DND-41 (cell line): ENCODE results near the gene PGA3.
"Not testable (repeated sequence)": the region's sequence is repeated elsewhere in the genome, so short reads cannot be mapped to it uniquely, and the experiment has no call there.

ENCODE experiments used
- ATAC-seq: fragments of 200-7000 bp; cut with Tn5 transposase; 3 replicates; pipeline ENCODE4 v1.9.1; 2021; ENCODE audit warnings: low read depth; ENCODE audit not compliant: insufficient read depth
- DNase-seq: peaks from one replicate; pipeline ENCODE4 v3.0.0-alpha.2; 2020
- H2AFZ ChIP-seq: 2 replicates; pipeline ENCODE4 v1.6.0; 2012; ENCODE audit warnings: low read depth, low read length
- H3K27ac ChIP-seq: 2 replicates; pipeline ENCODE4 v1.5.1; 2012; ENCODE audit warnings: low read length, inconsistent platforms
- H3K27me3 ChIP-seq: fragments of 200-600 bp; sonication (generic); 2 replicates; pipeline ENCODE4 v1.6.0; 2012; ENCODE audit warnings: low read length, mild to moderate bottlenecking, inconsistent platforms; ENCODE audit not compliant: insufficient read depth, poor library complexity
- H3K36me3 ChIP-seq: 2 replicates; pipeline ENCODE4 v1.5.1; 2012; ENCODE audit warnings: low read length, inconsistent platforms; ENCODE audit not compliant: insufficient read depth
- H3K4me1 ChIP-seq: 2 replicates; pipeline ENCODE4 v1.5.1; 2012; ENCODE audit warnings: mild to moderate bottlenecking, low read length; ENCODE audit not compliant: insufficient read depth
- H3K4me2 ChIP-seq: 2 replicates; pipeline ENCODE4 v1.6.0; 2012; ENCODE audit warnings: mild to moderate bottlenecking, moderate library complexity, low read length, inconsistent platforms; ENCODE audit not compliant: insufficient read depth
- H3K4me3 ChIP-seq, 2 experiments: fragments of 200-600 bp in 1 of 2; shearing (Covaris generic) in 1 of 2; 2 replicates each; pipeline ENCODE4 v1.5.1; 2012 to 2016; ENCODE audit warnings: inconsistent platforms in 2 of 2, low read length in 2 of 2, mild to moderate bottlenecking in 2 of 2, low read depth in 1 of 2, moderate library complexity in 1 of 2
- H3K79me2 ChIP-seq: 2 replicates; pipeline ENCODE4 v1.6.0; 2012; ENCODE audit warnings: low read length, inconsistent platforms; ENCODE audit not compliant: insufficient read depth
- H3K9ac ChIP-seq: 2 replicates; pipeline ENCODE4 v1.6.0; 2012; ENCODE audit warnings: low read depth, mild to moderate bottlenecking, inconsistent platforms, low read length, moderate library complexity
- H3K9me3 ChIP-seq: 2 replicates; pipeline ENCODE4 v1.5.1; 2012; ENCODE audit warnings: low read length, moderate library complexity, mild to moderate bottlenecking, inconsistent platforms; ENCODE audit not compliant: insufficient read depth, severe bottlenecking
- H4K20me1 ChIP-seq: 2 replicates; pipeline ENCODE4 v1.6.0; 2012; ENCODE audit warnings: low read length; ENCODE audit not compliant: insufficient read depth

Gene PGA3

GRCh38 chr11:61229458-61229857 lies 26.1 kb downstream of the PGA3 start:
- H3K9me3 ChIP-seq, H3K36me3 ChIP-seq, H3K4me2 ChIP-seq, H2AFZ ChIP-seq, H4K20me1 ChIP-seq, H3K27ac ChIP-seq, H3K4me1 ChIP-seq, H3K4me3 ChIP-seq, H3K27me3 ChIP-seq, ATAC-seq, H3K79me2 ChIP-seq, H3K9ac ChIP-seq, DNase-seq: not testable (repeated sequence)

- ATAC-seq, H3K9me3 ChIP-seq, DNase-seq, H3K27me3 ChIP-seq, H4K20me1 ChIP-seq, H3K27ac ChIP-seq, H3K36me3 ChIP-seq, H3K4me2 ChIP-seq, H3K9ac ChIP-seq, H3K79me2 ChIP-seq, H2AFZ ChIP-seq, H3K4me3 ChIP-seq, H3K4me1 ChIP-seq: not testable (repeated sequence)
Observed at GRCh38 chr11:61231033-61231432, 27.7 kb downstream of the PGA3 start.

GRCh38 chr11:61231585-61231984 lies 28.3 kb downstream of the PGA3 start:
- H3K4me2 ChIP-seq, H3K4me3 ChIP-seq, H3K79me2 ChIP-seq, H2AFZ ChIP-seq, DNase-seq, H3K9me3 ChIP-seq, H4K20me1 ChIP-seq, H3K9ac ChIP-seq, ATAC-seq, H3K27ac ChIP-seq, H3K4me1 ChIP-seq, H3K27me3 ChIP-seq, H3K36me3 ChIP-seq: not testable (repeated sequence)

- H3K4me3 ChIP-seq, DNase-seq, H3K9ac ChIP-seq, H3K27me3 ChIP-seq, H3K36me3 ChIP-seq, H3K27ac ChIP-seq, H2AFZ ChIP-seq, H3K4me1 ChIP-seq, ATAC-seq, H3K9me3 ChIP-seq, H4K20me1 ChIP-seq, H3K4me2 ChIP-seq, H3K79me2 ChIP-seq: not testable (repeated sequence)
Observed at GRCh38 chr11:61232548-61233145, 29.3 kb downstream of the PGA3 start.

GRCh38 chr11:61237130-61237529 lies 33.8 kb downstream of the PGA3 start:
- not testable (repeated sequence) for H3K27ac ChIP-seq, H4K20me1 ChIP-seq

GRCh38 chr11:61240288-61240687 lies 37.0 kb downstream of the PGA3 start:
- H3K4me3 ChIP-seq, H4K20me1 ChIP-seq, H3K27ac ChIP-seq, H3K36me3 ChIP-seq, H3K79me2 ChIP-seq, H3K4me1 ChIP-seq, H3K27me3 ChIP-seq, ATAC-seq, H3K9ac ChIP-seq, H3K4me2 ChIP-seq, DNase-seq, H3K9me3 ChIP-seq, H2AFZ ChIP-seq: not testable (repeated sequence)

More at GRCh38 chr11:61237130-61237529, 33.8 kb downstream of the PGA3 start:
- not testable (repeated sequence) for H3K4me1 ChIP-seq, H3K4me3 ChIP-seq, H3K27me3 ChIP-seq, H2AFZ ChIP-seq, DNase-seq, H3K9me3 ChIP-seq, H3K4me2 ChIP-seq, H3K79me2 ChIP-seq, ATAC-seq, H3K9ac ChIP-seq, H3K36me3 ChIP-seq

- H4K20me1 ChIP-seq, H3K9ac ChIP-seq, H3K4me2 ChIP-seq, H3K79me2 ChIP-seq, H3K4me3 ChIP-seq, ATAC-seq, DNase-seq, H2AFZ ChIP-seq, H3K27ac ChIP-seq, H3K36me3 ChIP-seq, H3K4me1 ChIP-seq, H3K9me3 ChIP-seq, H3K27me3 ChIP-seq: not testable (repeated sequence)
Observed at GRCh38 chr11:61240875-61241274, 37.6 kb downstream of the PGA3 start, which contains the start of gene PGA5. PGA5 (plus strand) TSS chr11:61241175; CDS start chr11:61241227, 52 bp downstream.

GRCh38 chr11:61241526-61241925 lies 38.2 kb downstream of the PGA3 start:
- not testable (repeated sequence) for ATAC-seq, H3K27ac ChIP-seq, DNase-seq, H3K4me3 ChIP-seq, H2AFZ ChIP-seq, H3K79me2 ChIP-seq, H3K36me3 ChIP-seq, H3K9me3 ChIP-seq, H3K27me3 ChIP-seq, H4K20me1 ChIP-seq, H3K4me1 ChIP-seq, H3K9ac ChIP-seq, H3K4me2 ChIP-seq
